CD4-positive, alpha-beta memory T cell (primary cell): ENCODE results near the gene GGA1. TPM values are rescaled to one million over a fixed set of nuclear protein-coding genes. Genes with fewer than 3 reads are reported as not detected.
A peak's percentile ranks its signal among the peaks of the same experiment; 100 is the strongest.

Experiments used
- CTCF ChIA-PET: fragments of 350-600 bp; sonication (Branson Sonifier 250); formaldehyde crosslinking; loops from one replicate; lab custom pipeline; 2021; ENCODE audit warnings: inconsistent platforms; ENCODE audit not compliant: partially characterized antibody; lab: Charles Lee
- POLR2A ChIA-PET: fragments of 350-600 bp; sonication (Branson Sonifier 250); formaldehyde crosslinking; loops from one replicate; lab custom pipeline; 2021; ENCODE audit not compliant: partially characterized antibody; lab: Charles Lee
- DNase-seq, 5 donors: peaks; one replicate each; pipeline versions ENCODE4 v3.0.0 to v3.0.0-alpha.2; 2020 to 2022; ENCODE audit warnings: mixed read lengths in 1 of 5
- H3K27ac ChIP-seq: one replicate; pipeline ENCODE4 v1.7.0; 2013; ENCODE audit warnings: low read depth, low read length
- H3K27me3 ChIP-seq: 2 replicates; pipeline ENCODE4 v1.7.0; 2013; ENCODE audit warnings: mild to moderate bottlenecking, low read length, moderate library complexity; ENCODE audit not compliant: insufficient read depth
- H3K36me3 ChIP-seq: 2 replicates; pipeline ENCODE4 v1.7.0; 2013; ENCODE audit warnings: mild to moderate bottlenecking, low read length, moderate library complexity; ENCODE audit not compliant: insufficient read depth
- H3K4me1 ChIP-seq: 2 replicates; pipeline ENCODE4 v1.7.0; 2013; ENCODE audit warnings: mild to moderate bottlenecking, low read length, moderate library complexity; ENCODE audit not compliant: insufficient read depth
- H3K4me3 ChIP-seq, 2 donors: one replicate each; pipeline ENCODE4 v1.7.0; 2013; ENCODE audit warnings: low read length in 2 of 2, mild to moderate bottlenecking in 1 of 2
- H3K9me3 ChIP-seq, 2 donors: one replicate each; pipeline ENCODE4 v1.7.0; 2013; ENCODE audit warnings: low read length in 2 of 2, control low read depth in 1 of 2; ENCODE audit not compliant: control insufficient read depth in 1 of 2
- H3K27ac Mint-ChIP-seq, 7 donors: one replicate each; pipeline ENCODE4 v1.8.0; 2020 to 2021; ENCODE audit warnings: mixed read lengths in 7 of 7, mild to moderate bottlenecking in 6 of 7, inconsistent platforms in 3 of 7, moderate library complexity in 3 of 7
- H3K27me3 Mint-ChIP-seq, 2 donors: one replicate each; pipeline ENCODE4 v1.8.0; 2020 to 2021; ENCODE audit warnings: mixed read lengths in 2 of 2
- H3K36me3 Mint-ChIP-seq, 2 donors: one replicate each; pipeline ENCODE4 v1.8.0; 2020 to 2021; ENCODE audit warnings: mixed read lengths in 2 of 2, inconsistent platforms in 1 of 2, mild to moderate bottlenecking in 1 of 2
- H3K4me1 Mint-ChIP-seq, 4 donors: one replicate each; pipeline ENCODE4 v1.8.0; 2020 to 2021; ENCODE audit warnings: mixed read lengths in 4 of 4, mild to moderate bottlenecking in 1 of 4
- H3K4me3 Mint-ChIP-seq, 8 donors: one replicate each; pipeline ENCODE4 v1.8.0; 2020 to 2021; ENCODE audit warnings: mixed read lengths in 8 of 8, mild to moderate bottlenecking in 7 of 8, moderate library complexity in 6 of 8, inconsistent platforms in 3 of 8
- H3K9me3 Mint-ChIP-seq, 8 donors: one replicate each; pipeline ENCODE4 v1.8.0; 2020 to 2021; ENCODE audit warnings: mixed read lengths in 8 of 8, mild to moderate bottlenecking in 5 of 8, inconsistent platforms in 3 of 8, moderate library complexity in 1 of 8
- intact Hi-C: fragments of 100-400 bp; cut with micrococcal nuclease; formaldehyde crosslinking; loops from one replicate; pipeline ENCODE4 v1.15.1; 2023
- polyA plus RNA-seq, 2 donors: library from polyadenylated mRNA; unstranded; fragments of 300-500 nt; fragmentation: Illumina TruSeq; gene quantifications; one replicate each; pipeline ENCODE4 v1.2.3, GENCODE V29; 2021
- total RNA-seq, 2 experiments: library from RNA; stranded (reverse); gene quantifications; one replicate each; pipeline ENCODE4 v1.2.3, GENCODE V29; 2021

The GGA1 gene, protein sequence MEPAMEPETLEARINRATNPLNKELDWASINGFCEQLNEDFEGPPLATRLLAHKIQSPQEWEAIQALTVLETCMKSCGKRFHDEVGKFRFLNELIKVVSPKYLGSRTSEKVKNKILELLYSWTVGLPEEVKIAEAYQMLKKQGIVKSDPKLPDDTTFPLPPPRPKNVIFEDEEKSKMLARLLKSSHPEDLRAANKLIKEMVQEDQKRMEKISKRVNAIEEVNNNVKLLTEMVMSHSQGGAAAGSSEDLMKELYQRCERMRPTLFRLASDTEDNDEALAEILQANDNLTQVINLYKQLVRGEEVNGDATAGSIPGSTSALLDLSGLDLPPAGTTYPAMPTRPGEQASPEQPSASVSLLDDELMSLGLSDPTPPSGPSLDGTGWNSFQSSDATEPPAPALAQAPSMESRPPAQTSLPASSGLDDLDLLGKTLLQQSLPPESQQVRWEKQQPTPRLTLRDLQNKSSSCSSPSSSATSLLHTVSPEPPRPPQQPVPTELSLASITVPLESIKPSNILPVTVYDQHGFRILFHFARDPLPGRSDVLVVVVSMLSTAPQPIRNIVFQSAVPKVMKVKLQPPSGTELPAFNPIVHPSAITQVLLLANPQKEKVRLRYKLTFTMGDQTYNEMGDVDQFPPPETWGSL
- total RNA-seq (100 to 1,000 TPM; 108 to 109 TPM), polyA plus RNA-seq (10 to 100 TPM; 16.3 to 26.7 TPM)

DNA sequence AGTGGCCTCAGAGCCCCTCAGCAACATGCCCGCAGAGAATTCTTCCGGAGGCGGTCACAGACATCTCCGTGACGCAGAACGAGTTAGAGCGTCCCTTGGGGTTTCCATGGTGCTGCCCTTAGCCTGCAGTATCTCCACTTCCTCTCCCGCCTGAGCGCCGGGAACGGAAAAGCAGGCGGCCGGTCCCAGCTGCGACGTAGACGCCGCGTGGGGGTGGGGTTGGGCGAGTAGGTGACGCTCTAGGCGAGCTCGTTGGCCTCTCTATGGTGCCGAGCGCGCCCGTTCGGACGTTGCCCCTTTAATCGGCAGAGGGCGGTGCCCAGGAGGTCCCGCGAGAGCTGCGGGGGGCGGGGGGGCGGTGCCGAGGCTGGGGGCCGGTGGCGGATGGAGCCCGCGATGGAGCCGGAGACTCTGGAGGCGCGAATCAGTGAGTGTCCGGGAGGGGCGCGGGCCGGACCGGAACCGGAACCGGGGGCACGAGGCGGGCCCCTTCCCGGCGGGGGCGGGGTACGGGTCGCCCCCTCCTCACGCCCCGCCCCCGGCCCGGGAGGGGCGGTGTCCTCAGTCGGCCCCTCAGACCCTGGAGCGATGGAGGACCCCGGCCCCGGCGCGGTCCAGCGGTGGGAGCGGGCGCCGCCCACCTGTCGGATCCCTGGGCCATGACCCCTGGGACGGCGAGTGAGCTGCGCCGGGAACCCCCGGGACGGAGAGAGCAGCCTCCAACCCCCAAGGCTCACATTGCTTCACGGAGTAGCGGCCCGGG is at the start of gene GGA1:
TSS of gene GGA1 (plus strand) at position 358 of the 763 bp plus-strand sequence. CDS start at position 385, 27 bp downstream.
- H3K4me3 ChIP-seq: peak within 1 kb of the TSS; percentile 30 to 85
- no peaks in the 10 kb centered on the region for H3K36me3 ChIP-seq
- Mint-ChIP-seq H3K36me3 (peaks cover 0 to 10% of the 10 kb centered on the region in 2 donors), H3K4me1 (peaks cover 35 to 68% (median 50%) of the 10 kb centered on the region in 4 donors), H3K4me3 (peak within 1 kb of the TSS; percentile 90 to 98 (median 94)), H3K27me3 (no peaks in the 10 kb centered on the region), H3K27ac (peak within 1 kb of the TSS; percentile 94 to 99 (median 98)), H3K9me3 (no peaks in the 10 kb centered on the region)
- intact Hi-C loops: loop anchor here (1.0 to 5.0 kb wide), 13 partner anchors 15 to 366 kb away; partner anchors contain the start of genes ANKRD54, C22orf23, GCAT and NOL12
- H3K27ac ChIP-seq: peak within 1 kb of the TSS; percentile 88
- ChIA-PET POLR2A (interaction anchor here (0.9 to 6.4 kb wide), 25 partner anchors 10 to 1073 kb away, joined by 3 to 94 read pairs (median 7); partner anchors contain the start of genes ANKRD54, IFT27, IL2RB and LGALS1), CTCF (interaction anchor here (0.9 to 10.1 kb wide), 13 partner anchors 10 to 255 kb away, joined by 3 to 136 read pairs (median 15); partner anchors contain the start of genes MFNG, NOL12 and SH3BP1)
- H3K27me3 ChIP-seq: no peaks in the 10 kb centered on the region
- no peaks in the 10 kb centered on the region for H3K9me3 ChIP-seq
- H3K4me1 ChIP-seq: peaks cover 64% of the 10 kb centered on the region
- DNase-seq: peak; percentile 97 to 99 (median 98)

DNA sequence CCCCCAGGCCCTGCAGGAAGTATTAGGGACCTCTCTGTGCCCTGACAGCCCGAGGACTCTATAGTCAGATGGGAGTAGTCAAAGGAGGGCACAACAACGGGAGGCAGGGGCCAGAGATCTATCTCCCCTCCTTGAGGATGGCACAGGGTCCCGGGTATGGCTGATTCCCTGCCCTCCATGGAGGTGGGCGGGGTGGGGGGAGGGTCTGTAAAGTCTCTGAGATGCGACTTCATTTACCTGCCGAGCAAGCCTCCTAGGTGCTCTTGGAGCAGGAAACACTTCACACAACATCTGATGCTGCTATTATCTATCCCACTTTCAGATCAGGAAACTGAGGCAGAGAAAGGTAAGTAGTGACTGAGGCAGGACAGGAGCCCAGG is 49.1 kb upstream of the GGA1 start:
- no peak overlapping the region for H3K27ac Mint-ChIP-seq
- peaks cover 27 to 43% of the 10 kb centered on the region in 2 donors for H3K27me3 Mint-ChIP-seq
- H3K36me3 Mint-ChIP-seq: no peaks in the 10 kb centered on the region

DNA sequence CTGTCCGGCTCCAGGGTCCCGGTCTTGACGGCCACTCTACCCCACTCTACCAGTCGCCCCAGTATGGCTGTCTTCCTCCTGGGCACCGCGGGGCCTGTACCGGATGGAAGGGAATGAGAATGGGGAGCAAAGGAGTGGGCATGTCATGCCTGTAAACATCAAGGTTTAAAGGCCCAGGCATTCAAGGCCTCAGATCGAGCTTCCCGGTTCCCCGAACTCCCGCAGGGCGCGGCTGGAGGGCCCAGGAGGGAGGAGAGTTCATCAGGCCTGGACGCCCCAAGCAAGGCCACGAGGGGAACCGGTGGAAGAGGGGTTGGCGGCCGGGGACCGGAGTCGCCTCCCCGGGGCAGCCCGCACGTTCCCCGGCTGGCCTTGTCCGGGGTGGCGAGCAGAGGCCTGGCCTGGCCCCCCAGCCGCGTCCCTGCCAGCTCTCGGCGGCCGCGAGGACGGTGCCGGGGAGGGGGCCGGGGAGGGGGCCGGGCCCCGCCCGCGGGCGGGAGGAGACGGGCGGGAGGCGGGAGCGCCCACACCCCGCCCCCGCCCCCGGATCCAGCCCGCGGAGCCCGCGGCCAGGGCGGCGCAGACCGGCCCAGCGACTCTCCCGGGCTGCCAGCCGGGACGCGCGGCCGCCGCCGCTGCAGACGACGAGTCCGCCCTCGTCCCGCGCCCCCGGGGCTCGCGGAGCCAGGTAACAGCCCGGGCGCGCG is 48.6 kb upstream of the GGA1 start, which contains the start of gene CDC42EP1:
TSS of gene CDC42EP1 (plus strand) at position 580 of the 707 bp plus-strand sequence. CDS start 5,870 bp downstream, outside the sequence.
- Mint-ChIP-seq H3K36me3 (no peaks in the 10 kb centered on the region), H3K27me3 (peaks cover 27 to 43% of the 10 kb centered on the region in 2 donors), H3K4me1 (peaks cover 4 to 32% (median 14%) of the 10 kb centered on the region in 4 donors), H3K4me3 (peak within 1 kb of the TSS in 6 of 8 donors; percentile 47 to 72 (median 64)), H3K9me3 (no peaks in the 10 kb centered on the region), H3K27ac (no peak within 1 kb of the TSS)
- H3K27me3 ChIP-seq: peaks cover 28% of the 10 kb centered on the region
- no peak within 1 kb of the TSS for H3K27ac ChIP-seq
- H3K4me1 ChIP-seq: peaks cover 18% of the 10 kb centered on the region
- POLR2A ChIA-PET: no interaction called here
- H3K36me3 ChIP-seq: no peaks in the 10 kb centered on the region
- CTCF ChIA-PET: interaction anchor here (0.7 to 21.0 kb wide), 2 partner anchors 15 to 819 kb away, joined by 3 to 523 read pairs; no protein-coding TSS in a partner anchor
- DNase-seq: no peak
- H3K9me3 ChIP-seq: no peaks in the 10 kb centered on the region
- peak within 1 kb of the TSS in 1 of 2 donors; percentile 27 for H3K4me3 ChIP-seq
- intact Hi-C loops: no loop called here

More for the DNA sequence above, 49.1 kb upstream of the GGA1 start:
- H3K4me1 ChIP-seq: peaks cover 18% of the 10 kb centered on the region
- peaks cover 28% of the 10 kb centered on the region for H3K27me3 ChIP-seq
- no peaks in the 10 kb centered on the region for H3K9me3 ChIP-seq
- intact Hi-C loops: no loop called here
- no peaks in the 10 kb centered on the region for H3K36me3 ChIP-seq
- peaks cover 4 to 32% (median 14%) of the 10 kb centered on the region in 4 donors for H3K4me1 Mint-ChIP-seq
- POLR2A ChIA-PET: interaction anchor here (1.6 kb wide), 1 partner anchor 7 kb away, joined by 3 read pairs; no protein-coding TSS in a partner anchor
- no peak overlapping the region for H3K27ac ChIP-seq
- CTCF ChIA-PET: interaction anchor here (21.0 kb wide), 1 partner anchor 14 kb away, joined by 523 read pairs; no protein-coding TSS in a partner anchor
- H3K4me3 Mint-ChIP-seq: peak overlapping the region in 3 of 8 donors; percentile 36 to 49 (median 49)
- H3K9me3 Mint-ChIP-seq: no peaks in the 10 kb centered on the region
- H3K4me3 ChIP-seq: no peak overlapping the region
- DNase-seq: no peak

DNA sequence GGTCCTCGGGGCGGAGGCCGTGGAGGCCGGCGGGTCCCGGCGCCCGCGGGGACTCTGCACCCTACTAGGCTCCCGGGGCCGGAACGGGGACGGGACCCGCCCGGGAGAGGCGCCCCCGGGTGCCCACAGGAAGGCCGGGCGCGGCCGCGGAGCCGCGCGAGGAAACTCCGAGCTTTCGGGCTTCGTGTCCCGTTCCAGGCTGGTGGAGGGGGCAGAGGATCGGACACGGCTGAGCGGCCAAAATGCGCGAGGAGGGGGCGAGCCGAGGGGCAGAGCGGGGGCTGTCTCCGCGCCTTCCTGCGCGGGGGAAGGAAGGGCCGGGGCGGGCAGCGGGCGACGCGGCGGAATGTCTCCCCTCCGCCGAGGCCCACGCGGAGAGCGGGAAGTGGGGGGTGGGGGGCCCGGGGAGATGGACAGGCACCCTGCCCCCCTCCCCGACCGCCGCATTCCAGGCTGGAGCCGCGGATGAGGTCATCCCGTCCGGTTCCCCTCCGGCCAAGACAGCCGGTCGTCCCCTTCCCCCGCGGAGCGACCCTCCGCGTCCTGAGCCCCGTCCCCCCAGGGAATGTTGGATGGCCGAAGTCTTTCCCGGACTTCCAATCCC is 47.9 kb upstream of the GGA1 start:
- no peak overlapping the region for H3K27ac Mint-ChIP-seq
- no peaks in the 10 kb centered on the region for H3K9me3 Mint-ChIP-seq
- no peaks in the 10 kb centered on the region for H3K36me3 Mint-ChIP-seq
- H3K27ac ChIP-seq: no peak overlapping the region
- no peaks in the 10 kb centered on the region for H3K36me3 ChIP-seq
- POLR2A ChIA-PET: interaction anchor here (1.4 kb wide), 1 partner anchor 22 kb away, joined by 6 read pairs; no protein-coding TSS in a partner anchor
- H3K9me3 ChIP-seq: no peaks in the 10 kb centered on the region
- H3K4me3 Mint-ChIP-seq: peak overlapping the region in 6 of 8 donors; percentile 47 to 72 (median 64)
- no peak for DNase-seq
- H3K27me3 ChIP-seq: peaks cover 28% of the 10 kb centered on the region
- peaks cover 24 to 40% of the 10 kb centered on the region in 2 donors for H3K27me3 Mint-ChIP-seq
- peaks cover 4 to 34% (median 14%) of the 10 kb centered on the region in 4 donors for H3K4me1 Mint-ChIP-seq
- CTCF ChIA-PET: interaction anchor here (0.6 to 21.0 kb wide), 6 partner anchors 10 to 819 kb away, joined by 3 to 523 read pairs (median 4); no protein-coding TSS in a partner anchor
- intact Hi-C loops: loop anchor here (1.0 kb wide), 1 partner anchor 17 kb away; no protein-coding TSS in a partner anchor
- peaks cover 18% of the 10 kb centered on the region for H3K4me1 ChIP-seq
- H3K4me3 ChIP-seq: peak overlapping the region in 1 of 2 donors; percentile 27

DNA sequence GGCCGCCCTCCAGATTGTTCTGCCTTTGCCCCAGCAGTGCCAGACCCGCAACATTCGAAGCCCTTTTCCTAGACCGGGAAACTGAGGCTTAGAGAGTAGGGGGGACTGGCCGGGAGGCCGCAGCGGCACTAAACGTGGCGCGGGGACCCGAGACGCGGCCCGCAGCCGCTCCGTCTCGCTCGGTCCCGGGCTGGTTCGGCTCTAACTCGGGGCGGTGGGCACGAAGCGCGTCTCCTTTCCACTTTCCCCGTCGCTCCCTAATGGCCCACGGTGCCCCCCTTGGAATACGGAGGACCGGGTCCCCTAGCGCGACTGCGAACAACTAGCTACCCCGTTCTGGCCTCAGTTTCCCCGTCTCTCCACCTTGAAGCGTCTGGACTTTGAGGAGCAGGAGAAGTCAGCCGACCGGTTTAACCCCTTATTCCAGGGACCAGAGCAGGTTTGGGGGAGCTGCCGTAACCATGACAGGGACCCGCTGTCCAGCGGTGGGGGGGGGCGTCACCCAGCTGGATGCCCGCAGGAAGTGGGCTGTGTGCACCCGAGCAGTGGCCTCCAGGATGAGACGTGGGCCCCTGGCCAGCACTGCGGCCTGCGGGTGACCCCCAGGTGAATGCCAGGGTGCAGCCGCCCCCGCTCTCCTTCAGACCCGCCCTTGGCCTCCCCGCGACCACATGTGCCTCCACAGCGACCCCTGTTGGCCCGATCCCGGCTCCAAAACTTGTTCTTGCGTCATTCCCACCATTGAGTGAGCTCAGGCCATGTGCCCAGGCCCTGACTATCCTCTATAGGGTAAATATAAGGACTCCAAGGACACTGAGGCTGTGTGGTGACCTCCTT is 47.2 kb upstream of the GGA1 start:
- Histone ChIP-seq H3K27ac (no peak overlapping the region), H3K4me3 (peak overlapping the region in 1 of 2 donors; percentile 27), H3K36me3 (no peaks in the 10 kb centered on the region), H3K9me3 (no peaks in the 10 kb centered on the region), H3K27me3 (peaks cover 28% of the 10 kb centered on the region), H3K4me1 (peaks cover 25% of the 10 kb centered on the region)
- Mint-ChIP-seq H3K27ac (peak overlapping the region in 2 of 7 donors; percentile 47 to 58), H3K4me1 (peaks cover 7 to 41% (median 20%) of the 10 kb centered on the region in 4 donors), H3K36me3 (no peaks in the 10 kb centered on the region), H3K4me3 (peak overlapping the region; percentile 20 to 91 (median 68)), H3K27me3 (peaks cover 23 to 39% of the 10 kb centered on the region in 2 donors), H3K9me3 (no peaks in the 10 kb centered on the region)
- ChIA-PET POLR2A (interaction anchor here (0.7 to 1.4 kb wide), 2 partner anchors 19 to 23 kb away, joined by 3 to 6 read pairs; no protein-coding TSS in a partner anchor), CTCF (interaction anchor here (0.6 to 21.0 kb wide), 9 partner anchors 9 to 319 kb away, joined by 3 to 523 read pairs (median 5); no protein-coding TSS in a partner anchor)
- intact Hi-C loops: loop anchor here (1.0 kb wide), 1 partner anchor 18 kb away; no protein-coding TSS in a partner anchor
- peak; percentile 59 to 70 (median 68) for DNase-seq
